Activated T-cell treated with anti-CD3 and anti-CD28 coated beads for 48 hours (primary cell): Measurements from ENCODE around the gene ANO2.
"Not testable (repeated sequence)": the region's sequence is repeated elsewhere in the genome, so short reads cannot be mapped to it uniquely, and the experiment has no call there.

Experiments used
- DNase-seq: peaks from one replicate; pipeline ENCODE4 v3.0.0-alpha.2; 2020; ENCODE audit warnings: low read depth

Gene ANO2

GRCh38 chr12:5720381-5721005 is 224.6 kb downstream of the ANO2 start:
- no peak for DNase-seq

- no peak for DNase-seq
Observed at GRCh38 chr12:5718680-5719079, 226.4 kb downstream of the ANO2 start.

GRCh38 chr12:5718073-5718472 is 227.0 kb downstream of the ANO2 start:
- DNase-seq: no peak

- DNase-seq: no peak
Observed at GRCh38 chr12:5716976-5717375, 228.1 kb downstream of the ANO2 start.

- no peak for DNase-seq
Observed at GRCh38 chr12:5716201-5716600, 228.9 kb downstream of the ANO2 start.

- DNase-seq: no peak
Observed at GRCh38 chr12:5715021-5715420, 230.0 kb downstream of the ANO2 start.

- no peak for DNase-seq
Observed at GRCh38 chr12:5713599-5714081, 231.4 kb downstream of the ANO2 start.

GRCh38 chr12:5710260-5710878 is 234.7 kb downstream of the ANO2 start:
- no peak for DNase-seq

GRCh38 chr12:5708371-5708770 is 236.7 kb downstream of the ANO2 start:
- DNase-seq: no peak

GRCh38 chr12:5706247-5706646 is 238.8 kb downstream of the ANO2 start:
- no peak for DNase-seq

- no peak for DNase-seq
Observed at GRCh38 chr12:5705791-5706190, 239.3 kb downstream of the ANO2 start.

GRCh38 chr12:5694759-5695409 is 250.2 kb downstream of the ANO2 start:
- DNase-seq: no peak

GRCh38 chr12:5692850-5693249 is 252.2 kb downstream of the ANO2 start:
- DNase-seq: no peak

GRCh38 chr12:5691943-5692342 is 253.1 kb downstream of the ANO2 start:
- no peak for DNase-seq

- DNase-seq: no peak
Observed at GRCh38 chr12:5690240-5690639, 254.8 kb downstream of the ANO2 start.

GRCh38 chr12:5689773-5690172 is 255.3 kb downstream of the ANO2 start:
- no peak for DNase-seq

GRCh38 chr12:5688226-5688625 is 256.8 kb downstream of the ANO2 start:
- no peak for DNase-seq

- no peak for DNase-seq
Observed at GRCh38 chr12:5685935-5686334, 259.1 kb downstream of the ANO2 start.

- no peak for DNase-seq
Observed at GRCh38 chr12:5684989-5685388, 260.1 kb downstream of the ANO2 start.

- DNase-seq: no peak
Observed at GRCh38 chr12:5682581-5682980, 262.5 kb downstream of the ANO2 start.

- DNase-seq: no peak
Observed at GRCh38 chr12:5678176-5678575, 266.9 kb downstream of the ANO2 start.

- not testable (repeated sequence) for DNase-seq
Observed at GRCh38 chr12:5669624-5670023, 275.4 kb downstream of the ANO2 start.

GRCh38 chr12:5665615-5666014 is 279.4 kb downstream of the ANO2 start:
- DNase-seq: no peak
